ENCODE results near the gene ILF2.
"Not testable (repeated sequence)": the region's sequence is repeated elsewhere in the genome, so short reads cannot be mapped to it uniquely, and the experiment has no call there.

DNA sequence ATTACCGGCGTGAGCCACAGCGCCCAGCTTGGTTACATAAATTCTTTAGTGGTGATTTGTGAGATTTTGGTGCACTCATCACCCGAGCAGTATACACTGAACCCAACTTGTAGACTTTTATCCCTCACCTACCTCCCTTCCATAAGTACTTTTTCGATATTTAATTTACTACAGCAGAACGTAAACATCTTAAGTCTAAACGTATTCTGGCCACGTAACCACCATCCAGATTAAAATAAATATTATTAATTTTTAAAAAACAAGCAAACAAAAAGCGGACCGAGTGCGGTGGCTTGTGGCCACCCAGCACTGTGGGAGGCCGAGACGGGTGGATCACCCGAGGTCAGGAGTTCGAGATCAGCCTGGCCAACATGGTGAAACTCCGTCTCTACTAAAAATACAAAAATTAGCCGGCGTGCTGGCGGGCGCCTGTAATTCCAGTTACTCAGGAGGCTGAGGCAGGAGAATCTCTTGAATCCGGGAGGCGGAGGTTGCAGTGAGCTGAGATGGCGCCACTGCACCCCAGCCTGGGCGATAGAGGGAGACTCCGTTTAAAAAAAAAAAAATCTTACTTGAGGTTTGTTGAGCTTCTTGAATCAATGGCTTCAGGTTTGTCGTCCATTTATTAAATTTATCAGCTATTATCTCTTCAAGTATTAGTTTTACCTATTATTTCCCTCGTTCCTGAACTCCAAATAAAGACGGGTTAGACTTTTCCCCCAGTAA lies 998 bp upstream of the ILF2 start:
- TF ChIP-seq, protein P1, sequence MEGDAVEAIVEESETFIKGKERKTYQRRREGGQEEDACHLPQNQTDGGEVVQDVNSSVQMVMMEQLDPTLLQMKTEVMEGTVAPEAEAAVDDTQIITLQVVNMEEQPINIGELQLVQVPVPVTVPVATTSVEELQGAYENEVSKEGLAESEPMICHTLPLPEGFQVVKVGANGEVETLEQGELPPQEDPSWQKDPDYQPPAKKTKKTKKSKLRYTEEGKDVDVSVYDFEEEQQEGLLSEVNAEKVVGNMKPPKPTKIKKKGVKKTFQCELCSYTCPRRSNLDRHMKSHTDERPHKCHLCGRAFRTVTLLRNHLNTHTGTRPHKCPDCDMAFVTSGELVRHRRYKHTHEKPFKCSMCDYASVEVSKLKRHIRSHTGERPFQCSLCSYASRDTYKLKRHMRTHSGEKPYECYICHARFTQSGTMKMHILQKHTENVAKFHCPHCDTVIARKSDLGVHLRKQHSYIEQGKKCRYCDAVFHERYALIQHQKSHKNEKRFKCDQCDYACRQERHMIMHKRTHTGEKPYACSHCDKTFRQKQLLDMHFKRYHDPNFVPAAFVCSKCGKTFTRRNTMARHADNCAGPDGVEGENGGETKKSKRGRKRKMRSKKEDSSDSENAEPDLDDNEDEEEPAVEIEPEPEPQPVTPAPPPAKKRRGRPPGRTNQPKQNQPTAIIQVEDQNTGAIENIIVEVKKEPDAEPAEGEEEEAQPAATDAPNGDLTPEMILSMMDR (IDR thresholded peaks at IDR 0.05) = not testable (repeated sequence)
- not testable (repeated sequence) for TF ChIP-seq POLR2A, POLR2AphosphoS5 (IDR thresholded peaks at IDR 0.05)
